ENCODE data around the gene TMSB10. TPM values are rescaled to one million over a fixed set of nuclear protein-coding genes. Genes with fewer than 3 reads are reported as not detected.

The TMSB10 gene
- total and polyA plus RNA-seq, 2 of the 13 experiments (the other 11 are each of a cell fraction or from before 2014, with no cell fraction given): 665 to 708 TPM

DNA sequence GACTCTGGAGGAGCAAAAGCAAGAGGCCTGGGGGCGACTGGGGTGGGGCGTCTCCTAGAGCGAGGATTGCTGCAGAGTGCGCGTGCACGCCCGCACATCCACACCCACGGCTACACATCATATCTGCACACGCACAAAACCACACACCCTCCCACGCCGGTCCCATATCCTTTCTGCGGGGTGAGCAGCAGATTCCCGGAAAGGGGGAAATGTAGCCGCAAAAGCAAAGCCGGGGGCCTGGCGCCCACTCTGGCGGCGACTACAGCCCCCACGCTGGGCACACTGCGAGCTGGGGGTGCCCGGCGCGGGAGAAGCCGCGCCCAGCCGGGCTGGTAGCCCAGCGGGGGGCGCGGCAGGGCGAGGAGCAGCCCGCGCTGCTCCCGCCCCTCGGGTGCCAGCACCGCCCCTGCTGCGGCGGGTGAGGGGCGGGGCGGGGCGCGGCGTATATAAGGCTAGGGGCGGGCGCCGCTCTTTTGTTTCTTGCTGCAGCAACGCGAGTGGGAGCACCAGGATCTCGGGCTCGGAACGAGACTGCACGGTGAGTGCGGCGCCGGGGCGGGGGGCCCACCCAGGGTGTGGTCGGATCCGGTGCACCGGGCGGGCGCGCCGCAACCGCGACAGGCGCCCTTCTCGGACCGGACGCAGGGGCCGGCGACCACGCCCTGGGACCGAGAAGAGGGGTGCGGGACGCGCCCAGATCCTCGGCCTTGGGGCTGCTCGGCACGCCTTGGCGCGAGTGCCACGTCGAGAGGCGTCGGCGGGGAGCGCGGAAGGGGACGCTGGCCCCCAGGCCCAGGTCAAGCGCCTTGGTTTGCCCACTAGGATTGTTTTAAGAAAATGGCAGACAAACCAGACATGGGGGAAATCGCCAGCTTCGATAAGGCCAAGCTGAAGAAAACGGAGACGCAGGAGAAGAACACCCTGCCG, at the start of gene TMSB10 (continued):
- no peak for TF ChIP-seq FOXA1 (IDR thresholded peaks at IDR 0.05)
- TF ChIP-seq FOXA1 (CRISPR knock-in tag; IDR thresholded peaks at IDR 0.05): no peak
- TF ChIP-seq, protein P1, sequence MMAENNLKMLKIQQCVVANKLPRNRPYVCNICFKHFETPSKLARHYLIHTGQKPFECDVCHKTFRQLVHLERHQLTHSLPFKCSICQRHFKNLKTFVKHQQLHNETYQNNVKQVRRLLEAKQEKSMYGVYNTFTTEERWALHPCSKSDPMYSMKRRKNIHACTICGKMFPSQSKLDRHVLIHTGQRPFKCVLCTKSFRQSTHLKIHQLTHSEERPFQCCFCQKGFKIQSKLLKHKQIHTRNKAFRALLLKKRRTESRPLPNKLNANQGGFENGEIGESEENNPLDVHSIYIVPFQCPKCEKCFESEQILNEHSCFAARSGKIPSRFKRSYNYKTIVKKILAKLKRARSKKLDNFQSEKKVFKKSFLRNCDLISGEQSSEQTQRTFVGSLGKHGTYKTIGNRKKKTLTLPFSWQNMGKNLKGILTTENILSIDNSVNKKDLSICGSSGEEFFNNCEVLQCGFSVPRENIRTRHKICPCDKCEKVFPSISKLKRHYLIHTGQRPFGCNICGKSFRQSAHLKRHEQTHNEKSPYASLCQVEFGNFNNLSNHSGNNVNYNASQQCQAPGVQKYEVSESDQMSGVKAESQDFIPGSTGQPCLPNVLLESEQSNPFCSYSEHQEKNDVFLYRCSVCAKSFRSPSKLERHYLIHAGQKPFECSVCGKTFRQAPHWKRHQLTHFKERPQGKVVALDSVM (CRISPR knock-in tag; IDR thresholded peaks at IDR 0.05): peak; percentile 51; the same call in 1 of the 2 replicates
- TF ChIP-seq ZNF382 (CRISPR knock-in tag; IDR thresholded peaks at IDR 0.05; ENCODE audit: borderline replicate concordance): no peak
- TF ChIP-seq, protein P2, sequence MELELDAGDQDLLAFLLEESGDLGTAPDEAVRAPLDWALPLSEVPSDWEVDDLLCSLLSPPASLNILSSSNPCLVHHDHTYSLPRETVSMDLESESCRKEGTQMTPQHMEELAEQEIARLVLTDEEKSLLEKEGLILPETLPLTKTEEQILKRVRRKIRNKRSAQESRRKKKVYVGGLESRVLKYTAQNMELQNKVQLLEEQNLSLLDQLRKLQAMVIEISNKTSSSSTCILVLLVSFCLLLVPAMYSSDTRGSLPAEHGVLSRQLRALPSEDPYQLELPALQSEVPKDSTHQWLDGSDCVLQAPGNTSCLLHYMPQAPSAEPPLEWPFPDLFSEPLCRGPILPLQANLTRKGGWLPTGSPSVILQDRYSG (CRISPR knock-in tag; IDR thresholded peaks at IDR 0.05): peak; percentile 89
- TF ChIP-seq SMYD3 (CRISPR knock-in tag; IDR thresholded peaks at IDR 0.05): peak; percentile 77; the same call in 1 of the 2 replicates
- TF ChIP-seq, protein P3, sequence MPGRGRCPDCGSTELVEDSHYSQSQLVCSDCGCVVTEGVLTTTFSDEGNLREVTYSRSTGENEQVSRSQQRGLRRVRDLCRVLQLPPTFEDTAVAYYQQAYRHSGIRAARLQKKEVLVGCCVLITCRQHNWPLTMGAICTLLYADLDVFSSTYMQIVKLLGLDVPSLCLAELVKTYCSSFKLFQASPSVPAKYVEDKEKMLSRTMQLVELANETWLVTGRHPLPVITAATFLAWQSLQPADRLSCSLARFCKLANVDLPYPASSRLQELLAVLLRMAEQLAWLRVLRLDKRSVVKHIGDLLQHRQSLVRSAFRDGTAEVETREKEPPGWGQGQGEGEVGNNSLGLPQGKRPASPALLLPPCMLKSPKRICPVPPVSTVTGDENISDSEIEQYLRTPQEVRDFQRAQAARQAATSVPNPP (CRISPR knock-in tag; IDR thresholded peaks at IDR 0.05): no peak
- no peak for TF ChIP-seq GTF3A (CRISPR knock-in tag; conservative IDR thresholded peaks at IDR 0.05)
- TF ChIP-seq, protein P4, sequence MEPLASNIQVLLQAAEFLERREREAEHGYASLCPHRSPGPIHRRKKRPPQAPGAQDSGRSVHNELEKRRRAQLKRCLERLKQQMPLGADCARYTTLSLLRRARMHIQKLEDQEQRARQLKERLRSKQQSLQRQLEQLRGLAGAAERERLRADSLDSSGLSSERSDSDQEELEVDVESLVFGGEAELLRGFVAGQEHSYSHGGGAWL (CRISPR knock-in tag; IDR thresholded peaks at IDR 0.05): peak; percentile 86
- 0 out of 2 replicates have a peak, but pooled peaks have one; percentile 28 for TF ChIP-seq ETV5 (CRISPR knock-in tag; IDR thresholded peaks at IDR 0.05; ENCODE audit: borderline replicate concordance)
- peak; percentile 89 for TF ChIP-seq CCDC6 (CRISPR knock-in tag; IDR thresholded peaks at IDR 0.05)
- TF ChIP-seq, protein P5, sequence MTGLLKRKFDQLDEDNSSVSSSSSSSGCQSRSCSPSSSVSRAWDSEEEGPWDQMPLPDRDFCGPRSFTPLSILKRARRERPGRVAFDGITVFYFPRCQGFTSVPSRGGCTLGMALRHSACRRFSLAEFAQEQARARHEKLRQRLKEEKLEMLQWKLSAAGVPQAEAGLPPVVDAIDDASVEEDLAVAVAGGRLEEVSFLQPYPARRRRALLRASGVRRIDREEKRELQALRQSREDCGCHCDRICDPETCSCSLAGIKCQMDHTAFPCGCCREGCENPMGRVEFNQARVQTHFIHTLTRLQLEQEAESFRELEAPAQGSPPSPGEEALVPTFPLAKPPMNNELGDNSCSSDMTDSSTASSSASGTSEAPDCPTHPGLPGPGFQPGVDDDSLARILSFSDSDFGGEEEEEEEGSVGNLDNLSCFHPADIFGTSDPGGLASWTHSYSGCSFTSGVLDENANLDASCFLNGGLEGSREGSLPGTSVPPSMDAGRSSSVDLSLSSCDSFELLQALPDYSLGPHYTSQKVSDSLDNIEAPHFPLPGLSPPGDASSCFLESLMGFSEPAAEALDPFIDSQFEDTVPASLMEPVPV (CRISPR knock-in tag; IDR thresholded peaks at IDR 0.05): peak; percentile 89
- TF ChIP-seq NFKB2 (CRISPR knock-in tag; IDR thresholded peaks at IDR 0.05; ENCODE audit: borderline replicate concordance): peak; percentile 94
- TF ChIP-seq SATB2 (CRISPR knock-in tag; IDR thresholded peaks at IDR 0.05): no peak
- TF ChIP-seq, protein P6, sequence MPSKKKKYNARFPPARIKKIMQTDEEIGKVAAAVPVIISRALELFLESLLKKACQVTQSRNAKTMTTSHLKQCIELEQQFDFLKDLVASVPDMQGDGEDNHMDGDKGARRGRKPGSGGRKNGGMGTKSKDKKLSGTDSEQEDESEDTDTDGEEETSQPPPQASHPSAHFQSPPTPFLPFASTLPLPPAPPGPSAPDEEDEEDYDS (CRISPR knock-in tag; IDR thresholded peaks at IDR 0.05): peak; percentile 98
- TF ChIP-seq, protein P7, sequence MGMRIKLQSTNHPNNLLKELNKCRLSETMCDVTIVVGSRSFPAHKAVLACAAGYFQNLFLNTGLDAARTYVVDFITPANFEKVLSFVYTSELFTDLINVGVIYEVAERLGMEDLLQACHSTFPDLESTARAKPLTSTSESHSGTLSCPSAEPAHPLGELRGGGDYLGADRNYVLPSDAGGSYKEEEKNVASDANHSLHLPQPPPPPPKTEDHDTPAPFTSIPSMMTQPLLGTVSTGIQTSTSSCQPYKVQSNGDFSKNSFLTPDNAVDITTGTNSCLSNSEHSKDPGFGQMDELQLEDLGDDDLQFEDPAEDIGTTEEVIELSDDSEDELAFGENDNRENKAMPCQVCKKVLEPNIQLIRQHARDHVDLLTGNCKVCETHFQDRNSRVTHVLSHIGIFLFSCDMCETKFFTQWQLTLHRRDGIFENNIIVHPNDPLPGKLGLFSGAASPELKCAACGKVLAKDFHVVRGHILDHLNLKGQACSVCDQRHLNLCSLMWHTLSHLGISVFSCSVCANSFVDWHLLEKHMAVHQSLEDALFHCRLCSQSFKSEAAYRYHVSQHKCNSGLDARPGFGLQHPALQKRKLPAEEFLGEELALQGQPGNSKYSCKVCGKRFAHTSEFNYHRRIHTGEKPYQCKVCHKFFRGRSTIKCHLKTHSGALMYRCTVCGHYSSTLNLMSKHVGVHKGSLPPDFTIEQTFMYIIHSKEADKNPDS (CRISPR knock-in tag; IDR thresholded peaks at IDR 0.05): peak; percentile 72; the same call in 1 of the 2 replicates
- TF ChIP-seq, protein P8, sequence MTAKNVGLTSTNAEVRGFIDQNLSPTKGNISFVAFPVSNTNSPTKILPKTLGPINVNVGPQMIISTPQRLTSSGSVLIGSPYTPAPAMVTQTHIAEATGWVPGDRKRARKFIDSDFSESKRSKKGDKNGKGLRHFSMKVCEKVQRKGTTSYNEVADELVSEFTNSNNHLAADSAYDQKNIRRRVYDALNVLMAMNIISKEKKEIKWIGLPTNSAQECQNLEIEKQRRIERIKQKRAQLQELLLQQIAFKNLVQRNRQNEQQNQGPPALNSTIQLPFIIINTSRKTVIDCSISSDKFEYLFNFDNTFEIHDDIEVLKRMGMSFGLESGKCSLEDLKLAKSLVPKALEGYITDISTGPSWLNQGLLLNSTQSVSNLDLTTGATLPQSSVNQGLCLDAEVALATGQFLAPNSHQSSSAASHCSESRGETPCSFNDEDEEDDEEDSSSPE (CRISPR knock-in tag; IDR thresholded peaks at IDR 0.05): peak; percentile 71

Measured in HepG2 (cell line).